OCI-LY1 (cell line): ENCODE results near the gene SORL1-AS1.

Experiments used
- H2AFZ ChIP-seq: fragments of 200-600 bp; sonication (generic), shearing (Covaris generic); 2 replicates; pipeline ENCODE4 v1.6.0; 2014; ENCODE audit warnings: antibody characterized with exemption, mild to moderate bottlenecking, low read length
- H3F3A ChIP-seq: fragments of 200-600 bp; sonication (generic), shearing (Covaris generic); 2 replicates; pipeline ENCODE4 v1.6.0; 2014; ENCODE audit warnings: mild to moderate bottlenecking, antibody characterized with exemption, low read length, moderate library complexity; ENCODE audit not compliant: insufficient read depth
- H3K27ac ChIP-seq: fragments of 200-600 bp; sonication (generic); 2 replicates; pipeline ENCODE4 v1.5.1; 2014; ENCODE audit warnings: low read length, mixed run types, mild to moderate bottlenecking, low read depth; ENCODE audit not compliant: poor library complexity, severe bottlenecking
- H3K27me3 ChIP-seq: fragments of 200-600 bp; sonication (generic); 2 replicates; pipeline ENCODE4 v1.6.0; 2014; ENCODE audit warnings: antibody characterized with exemption, mild to moderate bottlenecking, low read length, moderate library complexity; ENCODE audit not compliant: insufficient read depth
- H3K36me3 ChIP-seq: fragments of 200-600 bp; sonication (generic); 2 replicates; pipeline ENCODE4 v1.6.1; 2014; ENCODE audit warnings: mild to moderate bottlenecking, antibody characterized with exemption, low read length, moderate library complexity, mixed read lengths; ENCODE audit not compliant: insufficient read depth
- H3K4me1 ChIP-seq: fragments of 200-600 bp; sonication (generic); 2 replicates; pipeline ENCODE4 v1.5.1; 2014; ENCODE audit warnings: mild to moderate bottlenecking, low read length, moderate library complexity; ENCODE audit not compliant: insufficient read depth, severe bottlenecking
- H3K4me2 ChIP-seq: fragments of 200-600 bp; sonication (generic), shearing (Covaris generic); 2 replicates; pipeline ENCODE4 v1.6.1; 2014; ENCODE audit warnings: low read length
- H3K4me3 ChIP-seq: fragments of 200-600 bp; sonication (generic); 2 replicates; pipeline ENCODE4 v1.5.1; 2014; ENCODE audit warnings: low read length, low read depth, mild to moderate bottlenecking, mixed read lengths; ENCODE audit not compliant: poor library complexity, severe bottlenecking
- H3K79me2 ChIP-seq: fragments of 200-600 bp; shearing (Covaris generic); 2 replicates; pipeline ENCODE4 v1.6.1; 2016; ENCODE audit warnings: mixed run types, low read length, mixed read lengths; ENCODE audit not compliant: insufficient read depth
- H3K9ac ChIP-seq: fragments of 200-600 bp; sonication (generic), shearing (Covaris generic); 2 replicates; pipeline ENCODE4 v1.6.1; 2014; ENCODE audit warnings: mild to moderate bottlenecking, low read length, mixed read lengths
- H3K9me2 ChIP-seq: fragments of 200-600 bp; sonication (generic), shearing (Covaris generic); 2 replicates; pipeline ENCODE4 v1.6.1; 2014; ENCODE audit warnings: low read depth, mild to moderate bottlenecking, low read length, mixed read lengths
- H3K9me3 ChIP-seq: fragments of 200-600 bp; shearing (Covaris generic); 2 replicates; pipeline ENCODE4 v1.6.1; 2014; ENCODE audit warnings: low read length, mixed read lengths
- H4K20me1 ChIP-seq: fragments of 200-600 bp; sonication (generic), shearing (Covaris generic); 2 replicates; pipeline ENCODE4 v1.6.0; 2016; ENCODE audit warnings: mild to moderate bottlenecking, low read length; ENCODE audit not compliant: insufficient read depth
- CTCF ChIP-seq: fragments of 200-600 bp; sonication (generic), shearing (Covaris generic); IDR thresholded peaks from 2 replicates; pipeline ENCODE4 v1.5.1; 2017; ENCODE audit warnings: mild to moderate bottlenecking, antibody characterized with exemption, low read length, moderate library complexity, mixed read lengths
- EZH2 ChIP-seq: fragments of 200-600 bp; sonication (generic), shearing (Covaris generic); IDR thresholded peaks from 2 replicates; pipeline ENCODE4 v1.8.0; 2017; ENCODE audit warnings: borderline replicate concordance, mixed run types, mild to moderate bottlenecking, antibody characterized with exemption, low read length, moderate library complexity, mixed read lengths

The SORL1-AS1 gene

GRCh38 chr11:121455115-121455514, 2.3 kb upstream of the SORL1-AS1 start:
- H3K4me3 ChIP-seq: peak overlapping the region; percentile 97
- H3K27ac ChIP-seq: peak overlapping the region; percentile 91

GRCh38 chr11:121453589-121454299, 977 bp upstream of the SORL1-AS1 start:
- H3K27me3 ChIP-seq: no peaks in the 10 kb centered on the region
- peak overlapping the region; percentile 97 for H3K4me2 ChIP-seq
- H3K4me3 ChIP-seq: peak overlapping the region; percentile 97
- peak overlapping the region; percentile 97 for H3K9ac ChIP-seq
- peaks cover 65% of the 10 kb centered on the region for H3K79me2 ChIP-seq
- no peaks in the 10 kb centered on the region for H3K9me2 ChIP-seq
- H3F3A ChIP-seq: peaks cover 5% of the 10 kb centered on the region; the same call in 1 of the 2 replicates
- H3K9me3 ChIP-seq: no peaks in the 10 kb centered on the region
- H3K36me3 ChIP-seq: peaks cover 36% of the 10 kb centered on the region; the same call in 1 of the 2 replicates
- no peaks in the 10 kb centered on the region for H4K20me1 ChIP-seq
- TF ChIP-seq CTCF (no peak), EZH2 (no peak)
- peak overlapping the region; percentile 91 for H3K27ac ChIP-seq
- H3K4me1 ChIP-seq: peaks cover 84% of the 10 kb centered on the region
- H2AFZ ChIP-seq: no peak overlapping the region

More at GRCh38 chr11:121455115-121455514, 2.3 kb upstream of the SORL1-AS1 start:
- no peak overlapping the region for H2AFZ ChIP-seq
- H3K9ac ChIP-seq: peak overlapping the region; percentile 97
- no peaks in the 10 kb centered on the region for H3K9me3 ChIP-seq
- peaks cover 75% of the 10 kb centered on the region for H3K79me2 ChIP-seq
- peaks cover 39% of the 10 kb centered on the region; the same call in 1 of the 2 replicates for H3K36me3 ChIP-seq
- peak overlapping the region; percentile 97 for H3K4me2 ChIP-seq
- no peak for TF ChIP-seq CTCF
- no peak for TF ChIP-seq EZH2
- H4K20me1 ChIP-seq: no peaks in the 10 kb centered on the region
- H3K27me3 ChIP-seq: no peaks in the 10 kb centered on the region
- H3K4me1 ChIP-seq: peaks cover 84% of the 10 kb centered on the region
- no peaks in the 10 kb centered on the region for H3K9me2 ChIP-seq
- H3F3A ChIP-seq: no peaks in the 10 kb centered on the region

GRCh38 chr11:121451986-121452608, 670 bp downstream of the SORL1-AS1 start, which contains the start of gene SORL1:
Gene SORL1 (plus strand): TSS chr11:121452314. CDS start chr11:121452332, 18 bp downstream.
- H3K4me2 ChIP-seq: peak within 1 kb of the TSS; percentile 97
- peak within 1 kb of the TSS; percentile 97 for H3K9ac ChIP-seq
- H3K79me2 ChIP-seq: peaks cover 49% of the 10 kb centered on the region
- H3K9me3 ChIP-seq: no peaks in the 10 kb centered on the region
- H3K4me3 ChIP-seq: peak within 1 kb of the TSS; percentile 97
- H2AFZ ChIP-seq: no peak within 1 kb of the TSS
- peak within 1 kb of the TSS; percentile 98 for H3K27ac ChIP-seq
- H3K27me3 ChIP-seq: no peaks in the 10 kb centered on the region
- no peaks in the 10 kb centered on the region for H3K9me2 ChIP-seq
- peaks cover 84% of the 10 kb centered on the region for H3K4me1 ChIP-seq
- H3K36me3 ChIP-seq: peaks cover 22% of the 10 kb centered on the region; the same call in 1 of the 2 replicates
- H4K20me1 ChIP-seq: no peaks in the 10 kb centered on the region
- no peak for TF ChIP-seq EZH2
- TF ChIP-seq CTCF: peak; percentile 43; the same call in 1 of the 2 replicates
- H3F3A ChIP-seq: peaks cover 17% of the 10 kb centered on the region
